Erythroblast (primary cell): Measurements from ENCODE around the gene FAM13C.

Experiments used
- GATA1 ChIP-seq: IDR thresholded peaks from 2 replicates; pipeline ENCODE4 v1.6.1; 2011; ENCODE audit warnings: low read depth, mild to moderate bottlenecking, control low read depth, low read length, moderate library complexity
- POLR2A ChIP-seq: IDR thresholded peaks from 2 replicates; pipeline ENCODE4 v1.6.1; 2011; ENCODE audit warnings: mild to moderate bottlenecking, low read length

DNA sequence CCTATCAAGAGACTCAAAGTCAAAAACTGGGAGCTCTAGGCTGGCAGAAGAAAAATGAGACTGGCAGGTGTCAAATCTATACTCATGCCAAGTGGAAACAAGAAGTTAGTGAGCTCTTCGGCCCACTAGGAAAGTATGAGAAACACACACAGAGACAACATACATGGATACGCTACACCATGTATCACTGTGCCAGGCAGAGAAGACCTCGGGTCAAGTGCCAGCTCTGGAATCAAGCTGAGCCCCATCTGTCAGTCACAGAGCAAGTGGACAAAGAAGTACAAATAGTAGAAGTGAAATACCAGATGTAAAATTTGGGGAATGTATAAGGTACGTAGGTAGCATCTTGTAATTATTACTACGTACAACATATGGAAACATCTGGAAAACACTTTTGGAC, 62.4 kb downstream of the FAM13C start:
- TF ChIP-seq POLR2A (no peak), GATA1 (no peak)
